Limb (tissue), 2 donors: Measurements from ENCODE around the gene SMYD2.

ENCODE experiments used
- DNase-seq, 2 donors: peaks; one replicate each; pipeline ENCODE4 v3.0.0-alpha.2; 2016; ENCODE audit errors: extremely low spot score in 2 of 2

SMYD2 gene

GRCh38 chr1:214329470-214330220 lies 48.7 kb downstream of the SMYD2 start:
- DNase-seq: no peak

GRCh38 chr1:214330222-214330621 lies 49.3 kb downstream of the SMYD2 start:
- DNase-seq: no peak

- no peak for DNase-seq
Observed at GRCh38 chr1:214330715-214331114, 49.8 kb downstream of the SMYD2 start.

- DNase-seq: no peak
Observed at GRCh38 chr1:214331180-214331579, 50.2 kb downstream of the SMYD2 start.

GRCh38 chr1:214331827-214332423 lies 51.0 kb downstream of the SMYD2 start:
- DNase-seq: peak in 1 of 2 donors; percentile 51

- peak; percentile 61 to 73 for DNase-seq
Observed at GRCh38 chr1:214332946-214333798, 52.2 kb downstream of the SMYD2 start.

GRCh38 chr1:214335567-214335966 lies 54.6 kb downstream of the SMYD2 start:
- no peak for DNase-seq

GRCh38 chr1:214337015-214337414 lies 56.1 kb downstream of the SMYD2 start:
- DNase-seq: no peak

GRCh38 chr1:214337511-214337910 lies 56.6 kb downstream of the SMYD2 start:
- DNase-seq: peak in 1 of 2 donors; percentile 27

GRCh38 chr1:214338212-214338611 lies 57.3 kb downstream of the SMYD2 start:
- no peak for DNase-seq

- DNase-seq: no peak
Observed at GRCh38 chr1:214341459-214341858, 60.5 kb downstream of the SMYD2 start.

- DNase-seq: no peak
Observed at GRCh38 chr1:214341932-214342331, 61.0 kb downstream of the SMYD2 start.

- DNase-seq: no peak
Observed at GRCh38 chr1:214342525-214342924, 61.6 kb downstream of the SMYD2 start.

- no peak for DNase-seq
Observed at GRCh38 chr1:214344897-214345296, 63.9 kb downstream of the SMYD2 start.

GRCh38 chr1:214349008-214349407 lies 68.0 kb downstream of the SMYD2 start:
- no peak for DNase-seq

- DNase-seq: no peak
Observed at GRCh38 chr1:214349781-214350180, 68.8 kb downstream of the SMYD2 start.

GRCh38 chr1:214351551-214352277 lies 70.8 kb downstream of the SMYD2 start:
- no peak for DNase-seq

GRCh38 chr1:214352838-214353237 lies 71.9 kb downstream of the SMYD2 start:
- DNase-seq: no peak

- DNase-seq: no peak
Observed at GRCh38 chr1:214354440-214355148, 73.6 kb downstream of the SMYD2 start.

GRCh38 chr1:214360116-214360515 lies 79.2 kb downstream of the SMYD2 start:
- no peak for DNase-seq
